H1 (cell line): ENCODE measurements around the gene CGGBP1. TPM values are rescaled to one million over a fixed set of nuclear protein-coding genes. Genes with fewer than 3 reads are reported as not detected.

Experiments
- CTCF ChIA-PET: fragments of 300-600 bp; sonication (Branson Sonifier 250); formaldehyde crosslinking; loops from one replicate; lab custom pipeline; 2021; ENCODE audit not compliant: partially characterized antibody; lab: Charles Lee
- POLR2A ChIA-PET: fragments of 300-600 bp; sonication (Branson Sonifier 250); formaldehyde crosslinking; loops from one replicate; lab custom pipeline; 2021; ENCODE audit warnings: inconsistent platforms; ENCODE audit not compliant: partially characterized antibody; lab: Charles Lee
- DNase-seq, 2 experiments: peaks; one replicate each; pipeline versions ENCODE4 v3.0.0 to v3.0.0-alpha.2; 2010 to 2022; ENCODE audit warnings: low spot score in 2 of 2, low read depth in 1 of 2, mixed read lengths in 1 of 2
- FAIRE-seq: peaks from 2 replicates; lab custom pipeline; 2011; peaks lifted over from hg19 to GRCh38; lab: Jason Lieb, UNC
- H2AFZ ChIP-seq: 2 replicates; pipeline ENCODE4 v1.8.1; 2012; ENCODE audit warnings: low read length, inconsistent platforms
- H2AK5ac ChIP-seq: 2 replicates; pipeline ENCODE4 v1.6.1; 2013; ENCODE audit warnings: low read depth, low read length
- H2BK120ac ChIP-seq: replicated peaks from 2 replicates; pipeline ENCODE3; 2013; ENCODE audit warnings: low read depth, low read length, inconsistent platforms
- H2BK12ac ChIP-seq: 2 replicates; pipeline ENCODE4 v1.6.1; 2013; ENCODE audit warnings: low read depth, low read length
- H2BK15ac ChIP-seq: 2 replicates; pipeline ENCODE4 v1.6.1; 2013; ENCODE audit warnings: low read length
- H2BK20ac ChIP-seq: 2 replicates; pipeline ENCODE4 v1.6.1; 2013; ENCODE audit warnings: low read length
- H2BK5ac ChIP-seq: 2 replicates; pipeline ENCODE4 v1.6.1; 2013; ENCODE audit warnings: low read depth, low read length
- H3K14ac ChIP-seq: 2 replicates; pipeline ENCODE4 v1.6.1; 2013; ENCODE audit warnings: inconsistent platforms; ENCODE audit not compliant: insufficient read length
- H3K18ac ChIP-seq: 2 replicates; pipeline ENCODE4 v1.6.1; 2013; ENCODE audit warnings: low read length; ENCODE audit errors: extremely low read depth
- H3K23ac ChIP-seq: 2 replicates; pipeline ENCODE4 v1.6.1; 2013; ENCODE audit warnings: inconsistent platforms; ENCODE audit not compliant: insufficient read length
- H3K23me2 ChIP-seq: 2 replicates; pipeline ENCODE4 v1.6.1; 2013; ENCODE audit warnings: low read depth, low read length
- H3K27ac ChIP-seq: 2 replicates; pipeline ENCODE4 v1.6.1; 2011; ENCODE audit warnings: low read depth, low read length, inconsistent platforms
- H3K27me3 ChIP-seq, 4 experiments: replicated peaks in 1 of 4; 1 replicate in 1 of 4; 2 replicates in 3 of 4; pipeline versions ENCODE4 v1.6.1 to v1.8.1; 2011 to 2013; ENCODE audit warnings: low read length in 3 of 4, mild to moderate bottlenecking in 3 of 4, inconsistent platforms in 2 of 4, mixed read lengths in 2 of 4, moderate library complexity in 1 of 4; ENCODE audit not compliant: control insufficient read depth in 3 of 4, insufficient read depth in 3 of 4; ENCODE audit errors: extremely low read depth in 1 of 4
- H3K36me3 ChIP-seq, 4 experiments: 2 replicates each; pipeline versions ENCODE4 v1.6.1 to v1.8.1; 2011 to 2013; ENCODE audit warnings: mild to moderate bottlenecking in 4 of 4, low read length in 3 of 4, moderate library complexity in 2 of 4, control low read depth in 1 of 4, inconsistent platforms in 1 of 4; ENCODE audit not compliant: insufficient read depth in 4 of 4, control insufficient read depth in 2 of 4
- H3K4ac ChIP-seq: replicated peaks from 2 replicates; pipeline ENCODE3; 2013; ENCODE audit warnings: low read length, low read depth, mixed read lengths, inconsistent platforms; ENCODE audit not compliant: insufficient read length
- H3K4me1 ChIP-seq, 4 experiments: replicated peaks in 1 of 4; 1 replicate in 1 of 4; 2 replicates in 3 of 4; pipeline versions ENCODE4 v1.6.1 to v1.8.1; 2011 to 2013; ENCODE audit warnings: low read length in 3 of 4, inconsistent platforms in 2 of 4, mixed read lengths in 1 of 4; ENCODE audit not compliant: insufficient read depth in 4 of 4, control insufficient read depth in 3 of 4
- H3K4me2 ChIP-seq, 2 experiments: 2 replicates each; pipeline versions ENCODE4 v1.6.1 to v1.8.1; 2011 to 2013; ENCODE audit warnings: low read depth in 2 of 2, low read length in 2 of 2, control low read depth in 1 of 2, inconsistent platforms in 1 of 2, mild to moderate bottlenecking in 1 of 2; ENCODE audit not compliant: insufficient read depth in 1 of 2
- H3K4me3 ChIP-seq, 4 experiments: fragments of 200-600, 300-600 bp in 1 of 4; sonication (generic), shearing (Covaris generic), sonication (Bioruptor Twin) in 1 of 4; 2 replicates each; pipeline versions ENCODE4 v1.5.1 to v1.8.1; 2011 to 2016; ENCODE audit warnings: low read length in 4 of 4, low read depth in 3 of 4, control low read depth in 2 of 4, inconsistent platforms in 2 of 4, mild to moderate bottlenecking in 2 of 4, mixed read lengths in 1 of 4, moderate library complexity in 1 of 4; ENCODE audit not compliant: insufficient read depth in 2 of 4; ENCODE audit errors: extremely low read depth in 1 of 4
- H3K56ac ChIP-seq: replicated peaks from 2 replicates; pipeline ENCODE3; 2013; ENCODE audit warnings: low read depth, mild to moderate bottlenecking, mixed read lengths, low read length, inconsistent platforms; ENCODE audit not compliant: insufficient read length
- H3K79me1 ChIP-seq: 2 replicates; pipeline ENCODE4 v1.6.1; 2013; ENCODE audit warnings: low read depth, low read length, control low read depth
- H3K79me2 ChIP-seq, 2 experiments: 2 replicates each; pipeline versions ENCODE4 v1.6.1 to v1.8.1; 2012 to 2013; ENCODE audit warnings: low read length in 2 of 2, mild to moderate bottlenecking in 2 of 2, inconsistent platforms in 1 of 2; ENCODE audit not compliant: insufficient read depth in 2 of 2, control insufficient read depth in 1 of 2
- H3K9ac ChIP-seq, 4 experiments: replicated peaks in 1 of 4; 1 replicate in 1 of 4; 2 replicates in 3 of 4; pipeline versions ENCODE4 v1.6.1 to v1.8.1; 2011 to 2013; ENCODE audit warnings: low read depth in 3 of 4, low read length in 3 of 4, control low read depth in 2 of 4, mild to moderate bottlenecking in 2 of 4, moderate library complexity in 2 of 4, inconsistent platforms in 1 of 4; ENCODE audit errors: extremely low read depth in 1 of 4
- H3K9me3 ChIP-seq, 2 experiments: 2 replicates each; pipeline versions ENCODE4 v1.6.1 to v1.8.1; 2012 to 2013; ENCODE audit warnings: mild to moderate bottlenecking in 2 of 2, moderate library complexity in 2 of 2, control low read depth in 1 of 2, inconsistent platforms in 1 of 2, low read depth in 1 of 2, low read length in 1 of 2, mixed read lengths in 1 of 2; ENCODE audit not compliant: insufficient read depth in 2 of 2
- H4K20me1 ChIP-seq, 2 experiments: replicated peaks in 1 of 2; 2 replicates each; pipeline versions ENCODE3 to v1.8.1; 2011 to 2013; ENCODE audit warnings: inconsistent platforms in 2 of 2, low read length in 2 of 2, mild to moderate bottlenecking in 1 of 2; ENCODE audit not compliant: insufficient read depth in 2 of 2, control insufficient read depth in 1 of 2
- H4K5ac ChIP-seq: 2 replicates; pipeline ENCODE4 v1.6.1; 2013; ENCODE audit warnings: low read length, low read depth, mixed read lengths, inconsistent platforms; ENCODE audit not compliant: insufficient read length
- H4K8ac ChIP-seq: 2 replicates; pipeline ENCODE4 v1.8.0; 2013; ENCODE audit warnings: mild to moderate bottlenecking, moderate library complexity, low read length, inconsistent platforms; ENCODE audit not compliant: insufficient read depth; ENCODE audit errors: extremely low read depth
- H4K91ac ChIP-seq: replicated peaks from 2 replicates; pipeline ENCODE3; 2013; ENCODE audit warnings: low read length, mixed read lengths, inconsistent platforms; ENCODE audit not compliant: insufficient read length
- BACH1 ChIP-seq: IDR thresholded peaks from 2 replicates; pipeline ENCODE4 v1.6.1; 2012; ENCODE audit warnings: low read length, improper control_type of control experiment
- FOSL1 ChIP-seq: IDR thresholded peaks from 2 replicates; pipeline ENCODE4 v1.6.1; 2011; ENCODE audit warnings: mild to moderate bottlenecking, low read depth, low read length, moderate library complexity; ENCODE audit not compliant: insufficient read depth
- GABPA ChIP-seq: IDR thresholded peaks from 2 replicates; pipeline ENCODE4 v1.6.1; 2011; ENCODE audit warnings: mild to moderate bottlenecking, low read length, moderate library complexity, borderline replicate concordance; ENCODE audit not compliant: insufficient read depth
- KDM1A ChIP-seq: fragments of 200-600, 300-600 bp; sonication (generic); IDR thresholded peaks from 2 replicates; pipeline ENCODE4 v1.7.1; 2016; ENCODE audit warnings: mild to moderate bottlenecking, low read length, borderline replicate concordance
- RFX5 ChIP-seq: IDR thresholded peaks from 2 replicates; pipeline ENCODE4 v1.6.1; 2011; ENCODE audit warnings: low read depth, low read length, improper control_type of control experiment, borderline replicate concordance
- SUZ12 ChIP-seq: fragments of 200-600 bp; sonication (generic); IDR thresholded peaks from 2 replicates; pipeline ENCODE4 v1.6.1; 2012; ENCODE audit warnings: mild to moderate bottlenecking, inconsistent platforms, low read length, moderate library complexity, mixed read lengths
- WGBS, 2 experiments: shearing (Covaris generic) in 1 of 2; methylation state at CpG; one replicate each; pipeline versions ENCODE4 v1.1.6 to v1.1.7; 2013 to 2015; ENCODE audit warnings: low lambda C conversion rate in 2 of 2, mixed read lengths in 2 of 2, inconsistent platforms in 1 of 2, low coverage in 1 of 2, missing lambda C conversion rate in 1 of 2; ENCODE audit not compliant: insufficient replicate concordance in 2 of 2, insufficient coverage in 1 of 2, insufficient read length in 1 of 2; ENCODE audit errors: extremely low coverage in 1 of 2, missing lambda C conversion rate in 1 of 2; 5-methylcytosine and 5-hydroxymethylcytosine counted together
- long read RNA-seq, 2 experiments: library from RNA in 1 of 2; library from capped mRNA in 1 of 2; stranded (forward); transcript quantifications; one replicate each; pipeline ENCODE4 v2.0.0, GENCODE V29; 2021; ENCODE audit warnings: inconsistent platforms in 1 of 2
- polyA minus RNA-seq, 3 experiments: library from RNA; depleted of rRNA, polyadenylated mRNA; stranded (reverse); fragments of >200 nt; gene quantifications; 1 replicate in 2 of 3; 2 replicates in 1 of 3; pipeline ENCODE4 v1.2.3, GENCODE V29; 2011
- polyA plus RNA-seq, 7 experiments: library from polyadenylated mRNA; depleted of rRNA in 3 of 7; stranded (reverse) in 5 of 7; unstranded in 2 of 7; fragments of >200 nt in 5 of 7; fragments of 200-250 nt in 2 of 7; gene quantifications; 1 replicate in 5 of 7; 2 replicates in 1 of 7; 4 replicates in 1 of 7; pipeline versions ENCODE4 v1.2.1 to v1.2.3, GENCODE V29; 2011 to 2013; ENCODE audit warnings: missing spikeins in 2 of 7, mixed read lengths in 2 of 7
- total RNA-seq: library from RNA; stranded (reverse); fragmentation: NEBNext Ultra II Directional; extraction: Animal tissue kit (Norgen Biotek cat#: 25700); gene quantifications from 2 replicates; pipeline ENCODE4 v1.2.1, GENCODE V29; 2021

CGGBP1 gene, protein sequence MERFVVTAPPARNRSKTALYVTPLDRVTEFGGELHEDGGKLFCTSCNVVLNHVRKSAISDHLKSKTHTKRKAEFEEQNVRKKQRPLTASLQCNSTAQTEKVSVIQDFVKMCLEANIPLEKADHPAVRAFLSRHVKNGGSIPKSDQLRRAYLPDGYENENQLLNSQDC
- total RNA-seq, result 57.1 and 61.4 TPM in 2 replicates
- 15.7 and 22.9 TPM in 2 replicates for polyA plus RNA-seq (2011; rRNA removed)
- 34.1 TPM for polyA plus RNA-seq (2011; cell fraction: cytosol; rRNA removed)
- polyA plus RNA-seq (2011; cell fraction: nucleus; rRNA removed), result 26.2 TPM
- 33.0 to 54.1 TPM (median 39.2 TPM) in 4 replicates for polyA plus RNA-seq (2012, experiment 1 of 2)
- polyA plus RNA-seq (2012, experiment 2 of 2), result 3.9 TPM
- 42.2 TPM for polyA plus RNA-seq (2013, experiment 1 of 2)
- polyA plus RNA-seq (2013, experiment 2 of 2), result 41.3 TPM
- 71.6 and 95.9 TPM in 2 replicates for polyA minus RNA-seq (2011; rRNA and poly(A)+ RNA removed)
- polyA minus RNA-seq (2011; cell fraction: cytosol; rRNA and poly(A)+ RNA removed), result 28.6 TPM
- 49.0 TPM for polyA minus RNA-seq (2011; cell fraction: nucleus; rRNA and poly(A)+ RNA removed)
- long read RNA-seq, experiment 1, full-length matches to known transcripts, result 43 of 46 reads
- long read RNA-seq, experiment 1, partial matches to known transcripts, result 1 of 46 reads
- long read RNA-seq, experiment 1, other reads (novel, unspliced or antisense), result 2 of 46 reads
- long read RNA-seq, experiment 2, full-length matches to known transcripts, result 8 of 8 reads
- long read RNA-seq, experiment 2, partial matches to known transcripts, result 0 of 8 reads
- long read RNA-seq, experiment 2, other reads (novel, unspliced or antisense), result 0 of 8 reads

DNA sequence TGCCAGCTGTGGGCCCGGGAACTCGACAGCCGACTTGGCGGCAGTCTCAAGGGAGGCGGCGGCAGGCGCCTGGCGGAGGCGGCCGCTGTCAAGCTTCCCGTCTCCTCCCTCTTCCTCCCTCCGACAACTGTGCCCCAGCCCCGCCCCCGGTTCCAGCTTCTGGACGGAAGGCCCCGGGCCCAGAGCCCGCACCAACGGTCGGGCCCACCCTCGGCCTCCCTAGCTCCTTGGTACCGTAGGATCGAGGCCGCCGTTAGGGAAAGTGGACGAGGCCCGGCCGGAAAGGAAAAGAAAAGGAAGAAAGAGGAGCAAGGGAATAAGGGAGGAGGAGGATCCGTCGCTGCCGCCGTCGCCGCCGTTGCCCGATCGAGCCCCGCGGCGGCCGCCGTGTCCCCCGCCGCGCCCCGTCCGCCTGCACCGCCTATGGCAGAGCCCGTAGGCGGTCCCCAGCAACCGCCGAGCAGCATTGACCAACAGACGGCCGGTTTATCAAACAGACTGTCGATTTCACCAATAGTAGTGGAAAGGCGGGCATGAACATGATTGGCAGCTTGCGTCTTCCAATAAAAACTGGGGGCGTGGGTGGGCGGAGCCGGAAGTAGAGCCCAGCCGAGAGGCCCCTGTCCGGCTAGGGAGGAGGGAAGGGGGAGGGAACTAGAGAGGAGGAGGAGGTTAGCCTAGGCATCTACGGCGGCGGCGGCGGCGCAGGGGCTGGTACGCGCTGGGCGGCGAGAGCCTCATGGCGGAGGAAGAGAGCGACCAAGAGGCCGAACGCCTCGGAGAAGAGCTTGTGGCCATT is at the start of gene CGGBP1, which contains the start of gene ZNF654:
CGGBP1 (minus strand) TSS at position 425 of the 799 bp plus-strand sequence. CDS start 3,029 bp downstream, outside the sequence.
ZNF654 (plus strand) TSS at position 675 of the 799 bp plus-strand sequence; CDS start at position 740, 65 bp downstream.
- no peaks in the 10 kb centered on the region for H3K27me3 ChIP-seq
- H3K14ac ChIP-seq, result peak within 1 kb of the TSS; percentile 87
- POLR2A ChIA-PET, result interaction anchor here (0.6 to 2.0 kb wide), 7 partner anchors 8 to 266 kb away, joined by 3 to 17 read pairs (median 3); partner anchors contain the start of gene C3orf38
- H2BK5ac ChIP-seq, result peak within 1 kb of the TSS; percentile 81; the same call in 1 of the 2 replicates
- FAIRE-seq (no peak), DNase-seq (peak; percentile 94 to 98)
- H3K9ac ChIP-seq, result peak within 1 kb of the TSS; percentile 62 to 95 (median 68)
- H3K79me1 ChIP-seq, result peaks cover 3% of the 10 kb centered on the region; the same call in 1 of the 2 replicates
- peaks cover 0 to 67% of the 10 kb centered on the region in 2 experiments; a peak in 3 of 4 replicates for H3K79me2 ChIP-seq
- no peak within 1 kb of the TSS for H2BK20ac ChIP-seq
- peak within 1 kb of the TSS; percentile 95 for H4K8ac ChIP-seq
- H3K4ac ChIP-seq, result no peak within 1 kb of the TSS
- peak within 1 kb of the TSS; percentile 98 for H3K56ac ChIP-seq
- H3K27ac ChIP-seq, result 0 out of 2 replicates have a peak within 1 kb of the TSS, but pooled peaks have one; percentile 41
- peak within 1 kb of the TSS; percentile 88; the same call in 1 of the 2 replicates for H3K18ac ChIP-seq
- H3K4me3 ChIP-seq, result peak within 1 kb of the TSS; percentile 83 to 96 (median 91)
- H3K4me2 ChIP-seq, result peak within 1 kb of the TSS; percentile 69 to 85
- peaks cover 0 to 30% (median 11%) of the 10 kb centered on the region in 4 experiments; a peak in 6 of 8 replicates for H3K36me3 ChIP-seq
- 2% methylated on average over 49 of the region's 76 CpGs; no CpG with 5 or more reads in 1 of the 2 experiments for WGBS, 2 experiments
- peaks cover 0 to 3% (median 0%) of the 10 kb centered on the region in 4 experiments; a peak in 1 of 7 replicates for H3K4me1 ChIP-seq
- H3K23me2 ChIP-seq, result peaks cover 4% of the 10 kb centered on the region; the same call in 1 of the 2 replicates
- no peak within 1 kb of the TSS for H2AK5ac ChIP-seq
- H3K9me3 ChIP-seq, result no peaks in the 10 kb centered on the region
- peak within 1 kb of the TSS; percentile 100 for H4K5ac ChIP-seq
- CTCF ChIA-PET, result interaction anchor here (0.9 to 1.4 kb wide), 2 partner anchors 54 to 91 kb away, joined by 3 to 4 read pairs; partner anchors contain the start of gene C3orf38
- no peak within 1 kb of the TSS for H3K23ac ChIP-seq
- no peak within 1 kb of the TSS for H2BK120ac ChIP-seq
- H4K20me1 ChIP-seq, result peaks cover 2 to 7% of the 10 kb centered on the region in 2 experiments
- H2BK15ac ChIP-seq, result no peak within 1 kb of the TSS
- H4K91ac ChIP-seq, result peak within 1 kb of the TSS; percentile 84
- H2BK12ac ChIP-seq, result no peak within 1 kb of the TSS
- H2AFZ ChIP-seq, result peak within 1 kb of the TSS; percentile 68
- TF ChIP-seq RFX5 (no peak), SUZ12 (no peak), GABPA (peak; percentile 89), BACH1 (no peak), FOSL1 (no peak), KDM1A (no peak)
